Thyroid gland (tissue), 4 donors: ENCODE data around the gene NDUFA11.

Experiments
- CTCF ChIP-seq, 6 experiments: fragments of 200-600 bp in 3 of 6; fragments of 450-650 bp in 3 of 6; sonication (generic) in 3 of 6; IDR thresholded peaks; one replicate each; pipeline ENCODE4 v1.5.1; 2016 to 2019; ENCODE audit warnings: antibody characterized with exemption in 6 of 6, mild to moderate bottlenecking in 2 of 6, inconsistent platforms in 1 of 6, moderate library complexity in 1 of 6
- POLR2A ChIP-seq, 2 donors: fragments of 450-650 bp; IDR thresholded peaks; one replicate each; pipeline ENCODE4 v1.6.1; 2017; ENCODE audit warnings: antibody characterized with exemption in 2 of 2, mild to moderate bottlenecking in 2 of 2, moderate library complexity in 1 of 2

- TF ChIP-seq CTCF (IDR thresholded peaks at IDR 0.05) (no peak), POLR2A (IDR thresholded peaks at IDR 0.05) (no peak)
Measured at GRCh38 chr19:5915782-5916165, 12.2 kb upstream of the NDUFA11 start.
